PC-3 (cell line): Measurements from ENCODE around the gene TMEM163. TPM values are rescaled to one million over a fixed set of nuclear protein-coding genes. Genes with fewer than 3 reads are reported as not detected.

ENCODE experiments used
- ATAC-seq: fragments of 200-7000 bp; cut with Tn5 transposase; 2 replicates; pipeline ENCODE4 v1.9.1; 2020; ENCODE audit warnings: mild to moderate bottlenecking, moderate library complexity
- BruUV-seq: library from RNA; stranded (reverse); fragments of 400-500 nt; replicated peaks from 2 replicates; lab custom pipeline; 2021; lab: Mats Ljungman, UMichigan
- CTCF ChIA-PET: fragments of 300-600 bp; sonication (Branson Sonifier 250); formaldehyde crosslinking; loops from one replicate; lab custom pipeline; 2022; ENCODE audit warnings: antibody characterized with exemption; lab: Charles Lee
- POLR2A ChIA-PET: fragments of 300-600 bp; sonication (Branson Sonifier 250); formaldehyde crosslinking; loops from one replicate; lab custom pipeline; 2022; ENCODE audit warnings: antibody characterized with exemption; ENCODE audit not compliant: unreplicated experiment; lab: Charles Lee
- DNase-seq: peaks from one replicate; pipeline ENCODE4 v3.0.0-alpha.2; 2015
- H2AFZ ChIP-seq: fragments of 300-600 bp; sonication (generic); 2 replicates; pipeline ENCODE4 v1.6.0; 2016; ENCODE audit warnings: antibody characterized with exemption, low read length
- H3F3A ChIP-seq: fragments of 300-600 bp; sonication (generic); one replicate; pipeline ENCODE4 v1.6.0; 2017; ENCODE audit warnings: antibody characterized with exemption, low read length, control low read depth, mild to moderate bottlenecking; ENCODE audit not compliant: unreplicated experiment
- H3K27ac ChIP-seq: fragments of 300-600 bp; sonication (generic); 2 replicates; pipeline ENCODE4 v1.5.1; 2016; ENCODE audit warnings: mild to moderate bottlenecking, low read length
- H3K27me3 ChIP-seq: fragments of 300-600 bp; sonication (generic); 2 replicates; pipeline ENCODE4 v1.6.1; 2016; ENCODE audit warnings: low read length, mixed read lengths
- H3K36me3 ChIP-seq: fragments of 300-600 bp; sonication (generic); 2 replicates; pipeline ENCODE4 v1.6.1; 2016; ENCODE audit warnings: low read depth, mixed run types, low read length, mixed read lengths
- H3K4me1 ChIP-seq: fragments of 300-600 bp; sonication (generic); 2 replicates; pipeline ENCODE4 v1.5.1; 2016; ENCODE audit warnings: low read length; ENCODE audit not compliant: insufficient read depth
- H3K4me2 ChIP-seq: fragments of 300-600 bp; sonication (generic); 2 replicates; pipeline ENCODE4 v1.6.0; 2016; ENCODE audit warnings: low read length
- H3K4me3 ChIP-seq: fragments of 300-600 bp; sonication (generic); 2 replicates; pipeline ENCODE4 v1.5.1; 2016; ENCODE audit warnings: mild to moderate bottlenecking, low read length, mixed read lengths
- H3K79me2 ChIP-seq: fragments of 300-600 bp; sonication (generic); 2 replicates; pipeline ENCODE4 v1.6.1; 2017; ENCODE audit warnings: low read length, mixed read lengths
- H3K9ac ChIP-seq: fragments of 300-600 bp; sonication (generic); 2 replicates; pipeline ENCODE4 v1.6.0; 2016; ENCODE audit warnings: mild to moderate bottlenecking, low read length
- H3K9me2 ChIP-seq: fragments of 300-600 bp; sonication (generic); replicated peaks from 2 replicates; pipeline ENCODE4 v1.6.1; 2016; ENCODE audit warnings: mixed run types, low read length, mixed read lengths
- H3K9me3 ChIP-seq: fragments of 300-600 bp; sonication (generic); 2 replicates; pipeline ENCODE4 v1.6.1; 2016; ENCODE audit warnings: low read length, mixed read lengths
- H4K20me1 ChIP-seq: fragments of 300-600 bp; sonication (generic); 2 replicates; pipeline ENCODE4 v1.6.1; 2016; ENCODE audit warnings: low read length, mixed read lengths
- EZH2 ChIP-seq: fragments of 300-600 bp; sonication (generic); IDR thresholded peaks from one replicate; pipeline ENCODE4 v1.6.1; 2017; ENCODE audit warnings: antibody characterized with exemption, mild to moderate bottlenecking, low read length; ENCODE audit not compliant: unreplicated experiment
- EZH2phosphoT487 ChIP-seq: fragments of 300-600 bp; sonication (generic); IDR thresholded peaks from 2 replicates; pipeline ENCODE4 v1.6.1; 2018; ENCODE audit warnings: mild to moderate bottlenecking, antibody characterized with exemption, low read length, borderline replicate concordance
- intact Hi-C: fragments of 100-400 bp; cut with micrococcal nuclease; formaldehyde crosslinking; loops from 2 replicates; pipeline ENCODE4 v1.9.0; 2023
- total RNA-seq: library from RNA; depleted of rRNA; stranded (reverse); fragments of >200 nt; gene quantifications from 2 replicates; pipeline ENCODE4 v1.2.3, GENCODE V29; 2014
- TF ChIP-seq, protein P1 (sequence below): fragments of 300-600 bp; sonication (generic); conservative IDR thresholded peaks from 2 replicates; pipeline ENCODE4 v1.5.1; 2017; ENCODE audit warnings: antibody characterized with exemption, low read depth, mild to moderate bottlenecking, low read length

The TMEM163 gene
- total RNA-seq, 1 experiment from 2014 or later, result 0.47 TPM

DNA sequence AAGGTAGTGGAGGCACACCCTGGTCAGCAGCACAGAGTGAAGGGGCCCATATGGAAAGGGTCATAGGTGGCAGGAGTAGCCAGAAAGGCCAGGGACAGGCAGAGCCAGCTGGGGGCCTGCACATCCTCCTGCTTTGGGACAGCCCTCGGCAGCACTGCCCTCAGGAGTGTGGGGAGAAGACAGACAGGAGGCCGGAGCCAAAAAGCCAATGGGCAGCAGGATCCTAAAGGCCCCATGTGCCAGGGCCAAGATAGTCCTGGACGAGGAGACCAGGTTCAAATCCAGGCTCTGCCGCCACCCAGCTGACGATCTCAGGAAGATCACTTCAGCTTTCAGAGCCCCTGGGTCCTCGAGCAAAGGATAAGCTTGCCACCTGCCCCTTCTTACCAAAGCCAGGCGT, 220.1 kb downstream of the TMEM163 start:
- DNase-seq (no peak), ATAC-seq (no peak)
- CTCF ChIA-PET, result interaction anchor here (0.6 kb wide), 1 partner anchor 29 kb away, joined by 16 read pairs; no protein-coding TSS in a partner anchor
- Histone ChIP-seq H3K36me3 (no peaks in the 10 kb centered on the region), H3K9ac (no peak overlapping the region), H3K9me2 (no peaks in the 10 kb centered on the region), H3K4me2 (no peak overlapping the region), H4K20me1 (no peaks in the 10 kb centered on the region), H3K9me3 (no peaks in the 10 kb centered on the region), H3K27me3 (no peaks in the 10 kb centered on the region), H3F3A (no peaks in the 10 kb centered on the region), H3K79me2 (no peaks in the 10 kb centered on the region), H3K4me3 (no peak overlapping the region), H3K4me1 (no peaks in the 10 kb centered on the region), H2AFZ (no peak overlapping the region), H3K27ac (no peak overlapping the region)
- no TSS peak for BruUV-seq
- POLR2A ChIA-PET, result no interaction called here
- TF ChIP-seq, protein P1, sequence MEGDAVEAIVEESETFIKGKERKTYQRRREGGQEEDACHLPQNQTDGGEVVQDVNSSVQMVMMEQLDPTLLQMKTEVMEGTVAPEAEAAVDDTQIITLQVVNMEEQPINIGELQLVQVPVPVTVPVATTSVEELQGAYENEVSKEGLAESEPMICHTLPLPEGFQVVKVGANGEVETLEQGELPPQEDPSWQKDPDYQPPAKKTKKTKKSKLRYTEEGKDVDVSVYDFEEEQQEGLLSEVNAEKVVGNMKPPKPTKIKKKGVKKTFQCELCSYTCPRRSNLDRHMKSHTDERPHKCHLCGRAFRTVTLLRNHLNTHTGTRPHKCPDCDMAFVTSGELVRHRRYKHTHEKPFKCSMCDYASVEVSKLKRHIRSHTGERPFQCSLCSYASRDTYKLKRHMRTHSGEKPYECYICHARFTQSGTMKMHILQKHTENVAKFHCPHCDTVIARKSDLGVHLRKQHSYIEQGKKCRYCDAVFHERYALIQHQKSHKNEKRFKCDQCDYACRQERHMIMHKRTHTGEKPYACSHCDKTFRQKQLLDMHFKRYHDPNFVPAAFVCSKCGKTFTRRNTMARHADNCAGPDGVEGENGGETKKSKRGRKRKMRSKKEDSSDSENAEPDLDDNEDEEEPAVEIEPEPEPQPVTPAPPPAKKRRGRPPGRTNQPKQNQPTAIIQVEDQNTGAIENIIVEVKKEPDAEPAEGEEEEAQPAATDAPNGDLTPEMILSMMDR, result no peak
- TF ChIP-seq EZH2 (no peak), EZH2phosphoT487 (no peak)
- intact Hi-C loops, result no loop called here

DNA sequence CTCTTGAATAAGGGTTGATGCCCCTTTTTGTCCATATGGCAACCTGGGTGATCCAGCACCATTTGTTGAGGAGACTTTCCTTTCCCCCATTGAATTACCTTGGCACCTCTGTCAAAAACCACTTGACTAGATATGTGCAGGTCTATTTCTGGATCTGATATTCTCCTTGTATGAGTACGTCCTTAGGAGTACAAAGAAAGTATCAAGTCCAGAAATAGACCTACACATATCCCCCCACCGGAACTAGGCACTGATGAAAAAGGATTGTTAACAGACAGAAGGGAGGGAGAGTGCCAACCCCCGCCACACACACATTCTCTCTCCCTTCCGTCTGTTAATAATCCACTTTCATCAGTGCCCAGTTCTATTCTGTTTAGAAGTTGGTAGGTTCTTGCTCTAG, 225.0 kb downstream of the TMEM163 start:
- intact Hi-C loops, result no loop called here
- no peak overlapping the region for H3K27ac ChIP-seq

More for the DNA sequence above, 225.0 kb downstream of the TMEM163 start:
- Histone ChIP-seq H3K9me3 (no peaks in the 10 kb centered on the region), H4K20me1 (no peaks in the 10 kb centered on the region), H3K27me3 (no peaks in the 10 kb centered on the region), H3F3A (no peaks in the 10 kb centered on the region), H3K9me2 (no peaks in the 10 kb centered on the region), H3K4me1 (no peaks in the 10 kb centered on the region), H2AFZ (no peak overlapping the region), H3K36me3 (no peaks in the 10 kb centered on the region), H3K79me2 (no peaks in the 10 kb centered on the region), H3K4me3 (no peak overlapping the region), H3K9ac (no peak overlapping the region), H3K4me2 (no peak overlapping the region)
- DNase-seq, result no peak
- ChIA-PET CTCF (no interaction called here), POLR2A (no interaction called here)
- TF ChIP-seq EZH2phosphoT487, result no peak
- TF ChIP-seq, protein P1, result no peak
- no peak for TF ChIP-seq EZH2
- no peak for ATAC-seq
- no TSS peak for BruUV-seq
